Measurements from ENCODE around the gene CBFA2T3.
"Not testable (repeated sequence)": the region's sequence is repeated elsewhere in the genome, so short reads cannot be mapped to it uniquely, and the experiment has no call there.

- not testable (repeated sequence) for TF ChIP-seq POLR2A (IDR thresholded peaks at IDR 0.05; ENCODE audit: low read length); GATA1 (IDR thresholded peaks at IDR 0.05; ENCODE audit: low read depth, low read length)
Observed at GRCh38 chr16:88894266-88894665, 82.7 kb downstream of the CBFA2T3 start.

Data from erythroblast (primary cell).